LoVo (cell line): ENCODE measurements around the gene TDRD5.

Experiments used
- DNase-seq: peaks from one replicate; pipeline ENCODE4 v3.0.0-alpha.2; 2016; ENCODE audit warnings: low spot score

TDRD5 gene, protein sequence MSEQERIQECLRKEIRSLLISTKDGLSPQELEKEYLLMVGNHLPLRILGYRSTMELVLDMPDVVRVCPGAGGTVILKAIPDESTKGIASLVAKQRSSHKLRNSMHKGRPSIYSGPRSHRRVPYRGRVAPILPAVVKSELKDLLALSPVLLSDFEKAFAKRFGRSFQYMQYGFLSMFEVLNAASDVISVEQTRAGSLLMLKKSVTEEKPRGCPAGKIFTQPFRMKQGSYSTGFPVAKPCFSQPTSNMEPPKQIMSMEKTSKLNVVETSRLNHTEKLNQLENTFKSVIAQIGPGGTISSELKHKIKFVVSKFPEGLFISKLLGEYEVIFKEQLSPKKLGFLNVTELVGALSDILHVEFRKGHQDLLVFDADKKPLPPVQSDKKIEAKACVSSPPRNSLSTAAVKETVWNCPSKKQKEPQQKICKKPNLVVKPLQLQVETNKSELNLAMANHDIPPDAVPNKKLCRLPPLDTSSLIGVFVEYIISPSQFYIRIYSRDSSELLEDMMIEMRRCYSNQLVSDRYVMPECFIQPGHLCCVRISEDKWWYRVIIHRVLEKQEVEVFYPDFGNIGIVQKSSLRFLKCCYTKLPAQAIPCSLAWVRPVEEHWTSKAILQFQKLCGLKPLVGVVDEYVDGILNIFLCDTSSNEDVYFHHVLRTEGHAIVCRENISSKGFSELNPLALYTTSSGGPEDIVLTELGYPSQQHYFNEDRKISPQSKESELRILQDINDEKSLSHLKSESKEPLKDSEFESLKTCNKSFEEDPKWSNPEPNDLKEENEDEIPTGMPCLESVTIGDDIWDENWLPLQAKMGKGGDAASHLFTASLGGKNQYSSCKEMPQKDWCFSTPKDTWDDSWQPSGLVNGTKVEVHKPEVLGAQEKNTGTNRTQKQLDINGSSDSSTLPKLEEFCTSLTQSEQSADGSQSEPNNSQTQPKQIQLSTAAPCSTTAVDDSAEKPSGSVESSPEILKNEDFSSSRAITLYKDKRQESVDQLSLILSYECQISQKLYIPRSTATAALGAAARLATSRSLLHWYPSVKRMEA

DNA sequence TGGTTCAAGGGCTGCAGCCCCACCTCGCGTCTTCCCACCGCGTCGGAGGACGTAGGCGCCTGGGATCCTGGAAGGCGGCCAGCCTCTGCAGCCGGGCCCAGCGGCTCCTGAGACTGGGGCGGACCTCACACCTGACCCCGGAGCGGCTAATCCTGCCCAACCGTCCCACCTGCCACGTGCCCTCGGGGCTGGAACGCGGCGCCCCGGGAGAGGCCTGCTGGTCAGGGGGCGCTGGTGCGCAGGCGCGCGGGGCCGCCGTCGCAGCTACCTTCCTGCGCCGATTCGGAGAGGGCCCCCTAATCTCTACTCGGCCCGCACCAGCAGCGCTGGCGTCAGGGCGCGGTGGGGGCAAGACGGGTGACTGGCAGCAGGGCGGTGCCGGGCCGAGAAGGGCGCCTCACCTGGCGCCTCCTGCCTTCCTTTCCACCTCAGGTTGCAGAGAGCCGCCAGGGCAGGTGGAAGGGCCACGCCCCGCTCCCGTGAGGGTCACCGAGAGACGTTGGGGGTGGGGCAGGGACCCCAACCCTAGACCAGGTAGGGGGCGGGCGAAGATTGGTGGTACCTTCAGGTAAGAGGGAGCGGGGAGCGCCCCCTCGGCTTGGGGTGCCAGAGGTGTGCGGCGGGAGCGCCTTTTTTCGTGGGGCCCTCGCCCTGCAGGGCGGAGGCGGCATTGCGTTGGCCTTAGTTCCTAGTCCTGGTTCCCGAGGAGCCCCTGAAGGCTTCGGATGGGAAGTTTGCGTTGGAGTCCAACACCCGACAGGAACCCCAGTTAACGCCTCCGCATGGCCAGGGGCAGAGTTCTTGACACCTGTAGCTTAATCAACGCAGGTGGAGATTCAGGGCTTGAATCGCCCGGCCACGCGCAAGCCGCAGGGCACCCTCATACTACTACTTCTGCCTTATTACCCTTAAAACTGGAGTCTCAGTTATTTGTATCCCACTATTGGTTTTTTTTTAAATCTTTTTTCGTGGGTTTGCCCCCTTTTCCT is at the start of gene TDRD5:
Gene TDRD5, plus strand, starts transcription at position 241 of the 989 bp plus-strand sequence. CDS start 784 bp downstream, outside the sequence.
- DNase-seq: no peak

DNA sequence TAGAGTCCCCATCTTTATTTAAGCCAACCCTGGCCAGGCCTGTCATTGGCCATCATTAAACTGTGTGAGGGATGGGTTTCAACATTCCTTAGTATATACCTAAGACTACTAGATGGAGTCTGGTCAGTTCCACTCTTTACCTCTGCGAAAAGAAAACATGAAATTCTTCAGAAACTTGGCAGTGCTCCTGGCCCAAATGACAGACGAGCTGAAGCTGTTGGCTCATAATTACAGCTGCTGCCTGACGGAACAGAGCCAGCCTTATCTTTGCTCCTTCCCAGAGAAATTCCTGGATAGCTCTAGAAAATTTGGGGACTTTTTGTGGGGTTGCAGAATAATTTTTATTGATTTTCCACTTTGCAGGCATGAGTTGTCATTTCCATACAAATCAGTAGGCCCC is 46.3 kb upstream of the TDRD5 start:
- no peak for DNase-seq

DNA sequence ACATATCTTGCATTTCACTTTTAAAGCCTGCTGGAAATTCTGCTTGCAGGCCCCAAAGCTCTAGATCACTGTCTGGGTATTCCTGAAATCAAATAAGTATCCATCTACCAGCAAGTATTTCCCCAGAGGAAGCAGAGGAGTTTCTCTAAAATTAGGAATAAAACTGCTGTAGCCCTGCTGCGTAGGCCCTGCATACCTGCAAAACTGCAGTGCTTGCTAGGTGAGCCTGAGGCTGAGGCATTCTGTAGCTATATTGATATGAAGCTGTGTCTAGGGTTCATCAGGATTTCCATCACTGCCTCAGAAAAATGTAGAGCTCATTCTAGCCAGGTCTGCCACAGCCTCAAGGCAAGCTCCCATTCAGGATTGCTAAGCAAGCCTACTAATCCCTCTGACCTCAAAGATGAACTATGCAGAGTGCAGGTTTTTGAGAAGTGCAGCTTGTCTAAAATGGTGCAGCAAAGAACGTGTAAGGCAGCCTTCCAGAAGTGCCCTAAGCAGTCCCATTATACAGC is 44.6 kb upstream of the TDRD5 start:
- DNase-seq: no peak

DNA sequence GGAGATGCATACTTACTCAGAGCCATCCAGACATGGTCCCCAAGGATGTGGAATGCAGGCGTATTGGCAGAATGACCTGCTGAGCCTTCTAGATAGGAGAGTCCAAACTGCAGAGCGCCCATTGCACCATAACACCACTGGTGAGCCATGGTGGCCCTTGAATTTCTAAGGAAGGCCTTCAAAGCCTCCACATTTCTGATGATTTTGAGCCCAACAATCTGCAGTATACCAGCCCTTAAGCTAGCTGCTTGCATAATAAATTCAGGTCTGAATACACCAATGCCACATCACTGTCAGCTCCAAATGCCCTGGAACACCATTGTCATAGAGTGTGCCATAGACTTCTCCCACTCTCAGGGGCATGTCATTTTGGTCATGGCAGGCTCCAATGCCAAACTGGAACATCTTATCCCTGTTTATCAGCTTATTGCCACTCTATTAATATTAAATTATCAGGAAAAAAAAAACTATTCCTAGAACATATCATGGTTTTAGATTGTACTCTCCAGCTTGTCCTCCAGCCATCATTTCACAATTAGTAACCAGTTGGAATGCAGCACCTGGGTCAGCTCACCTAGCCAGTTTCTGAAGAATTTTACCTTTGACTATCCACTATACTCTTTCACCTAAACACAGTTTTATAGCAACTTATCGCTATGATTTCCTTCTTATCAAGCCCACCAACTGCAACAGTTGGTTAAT is 42.8 kb upstream of the TDRD5 start:
- no peak for DNase-seq

DNA sequence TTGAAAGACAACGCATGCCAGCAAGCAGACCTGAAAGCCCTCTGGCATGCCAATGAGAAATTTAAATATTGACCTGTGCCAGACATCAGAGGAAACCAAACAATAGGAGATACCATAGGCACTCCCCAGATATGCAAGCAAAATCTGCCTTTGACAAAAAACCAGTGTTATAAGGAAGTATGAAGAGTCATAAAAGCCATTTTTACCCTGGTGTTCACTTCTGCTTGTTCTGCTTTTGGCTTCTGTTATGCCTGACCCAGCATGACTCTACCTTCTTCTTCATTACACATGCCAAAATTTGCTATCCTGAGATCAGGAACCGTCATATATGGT is 42.3 kb upstream of the TDRD5 start:
- no peak for DNase-seq

DNA sequence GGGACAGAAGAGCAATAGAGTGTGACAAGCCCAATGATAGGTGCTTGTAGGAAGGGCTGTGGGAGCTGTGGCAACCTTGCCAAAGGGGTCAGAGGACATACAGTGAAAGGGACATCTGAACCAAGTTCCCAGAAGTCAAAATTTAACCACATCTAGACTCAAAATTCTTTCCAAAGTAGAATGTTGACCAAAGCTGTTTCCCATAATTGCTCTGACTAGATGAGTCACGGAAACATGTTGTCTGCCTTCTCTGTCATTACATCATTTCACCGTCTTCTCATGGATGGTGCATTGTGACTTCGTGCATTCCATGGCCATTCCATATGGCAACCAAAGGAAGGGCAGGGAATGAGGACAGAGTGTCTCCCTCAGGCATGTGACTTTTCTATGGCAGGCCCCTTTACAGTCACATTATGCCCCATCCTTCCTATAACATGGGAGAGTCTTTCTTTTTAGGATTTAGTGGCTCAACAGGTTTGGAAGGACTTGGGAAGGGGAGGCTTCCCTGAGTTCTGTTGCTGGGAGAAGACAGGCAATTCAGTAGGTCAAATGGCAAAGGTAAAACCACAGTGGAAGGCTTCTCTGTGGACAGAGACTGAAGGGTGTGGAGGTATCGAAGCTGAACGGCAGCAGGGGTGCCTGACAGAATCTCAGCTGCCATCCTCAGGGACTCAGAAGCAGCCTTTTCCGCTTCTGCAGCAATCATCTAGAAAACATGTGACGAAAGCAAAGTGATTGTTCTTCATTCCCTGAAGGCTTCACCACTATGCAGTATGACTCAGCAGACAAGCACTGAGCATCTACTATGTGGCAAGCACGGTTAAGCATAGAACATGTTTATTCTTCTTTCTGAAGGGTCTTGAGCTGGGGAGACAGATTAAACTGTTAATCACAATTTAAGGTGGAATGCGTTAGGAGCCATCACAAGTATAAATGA is 40.6 kb upstream of the TDRD5 start:
- DNase-seq: no peak

DNA sequence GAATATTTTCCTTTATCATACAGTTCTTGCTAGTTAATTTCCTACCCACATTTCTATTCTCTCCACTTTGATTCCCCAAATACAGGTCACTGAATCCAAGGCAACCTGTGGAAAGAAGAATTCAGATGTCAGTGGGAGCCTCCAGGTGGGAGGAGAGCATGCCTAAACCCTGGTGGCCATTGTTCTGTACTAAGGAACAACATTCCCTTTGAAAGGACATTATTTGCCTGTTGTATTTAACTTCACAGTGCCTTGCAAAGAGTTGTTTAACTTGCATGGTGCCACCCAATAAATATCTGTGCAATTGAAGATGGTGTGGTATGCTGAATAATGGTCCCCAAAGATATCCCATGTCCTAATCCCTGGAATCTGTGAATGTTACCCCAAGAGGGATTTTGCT is 37.2 kb upstream of the TDRD5 start:
- no peak for DNase-seq

DNA sequence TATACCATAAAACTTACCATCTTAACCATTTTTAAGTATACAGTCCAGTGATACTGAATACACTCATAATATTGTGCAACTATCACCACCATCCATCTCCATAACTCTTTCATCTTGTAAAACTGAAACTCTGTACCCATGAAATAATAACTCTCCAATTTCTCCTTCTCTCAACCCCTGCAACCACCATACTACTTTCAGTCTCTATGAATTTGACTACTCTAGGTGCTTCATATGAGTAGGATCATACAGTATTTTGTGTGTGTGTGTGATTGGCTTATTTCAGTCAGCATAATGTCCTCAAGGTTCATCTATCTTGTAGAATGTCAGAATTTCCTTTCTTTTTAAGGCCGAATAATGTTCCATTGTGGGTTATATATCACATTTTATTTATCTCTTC is 33.6 kb upstream of the TDRD5 start:
- no peak for DNase-seq

DNA sequence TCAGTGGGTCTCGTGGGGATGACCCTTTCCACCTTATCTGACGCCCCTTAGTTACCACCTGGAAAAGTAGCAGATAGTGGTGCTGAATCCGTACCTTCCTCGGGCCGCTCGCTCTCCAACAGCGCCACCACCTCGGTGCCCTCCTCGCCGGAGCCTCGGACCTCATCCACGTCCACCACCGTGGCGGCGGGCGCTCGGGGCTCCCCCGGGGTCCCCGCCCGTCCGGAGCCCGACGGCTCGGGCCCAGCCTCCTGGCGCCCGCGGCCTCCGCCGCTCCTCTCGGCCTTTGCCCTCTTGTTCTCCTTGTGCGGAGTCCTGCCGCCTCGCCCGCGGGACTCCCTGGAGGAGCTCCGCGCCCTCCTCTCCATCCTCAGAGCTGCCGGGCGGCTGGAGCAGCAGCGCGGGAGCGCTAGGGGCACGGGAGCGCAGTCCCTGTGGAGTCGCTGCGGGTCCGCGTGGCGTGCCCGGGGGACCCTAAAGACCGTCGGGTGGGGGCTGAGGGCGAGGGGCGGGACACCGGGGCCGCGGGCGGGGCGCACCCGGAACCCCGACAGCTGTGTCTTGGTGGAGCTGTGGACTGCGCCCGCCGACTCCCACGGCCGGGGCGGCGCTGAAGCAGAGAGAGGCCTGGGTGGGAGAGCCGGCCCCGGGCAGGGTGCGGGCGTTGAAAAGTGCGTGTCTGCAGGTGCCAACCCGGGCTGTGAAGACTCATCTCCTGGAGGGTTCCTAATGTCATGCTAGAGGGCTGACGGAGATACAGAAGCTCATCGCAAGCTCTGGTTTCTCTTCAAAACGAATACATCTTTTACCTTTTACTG is 15.9 kb upstream of the TDRD5 start, which contains the start of gene NPHS2:
Gene NPHS2, minus strand, starts transcription at position 452 of the 818 bp plus-strand sequence. Its CDS starts 84 bp downstream, at position 368.
- DNase-seq: no peak

DNA sequence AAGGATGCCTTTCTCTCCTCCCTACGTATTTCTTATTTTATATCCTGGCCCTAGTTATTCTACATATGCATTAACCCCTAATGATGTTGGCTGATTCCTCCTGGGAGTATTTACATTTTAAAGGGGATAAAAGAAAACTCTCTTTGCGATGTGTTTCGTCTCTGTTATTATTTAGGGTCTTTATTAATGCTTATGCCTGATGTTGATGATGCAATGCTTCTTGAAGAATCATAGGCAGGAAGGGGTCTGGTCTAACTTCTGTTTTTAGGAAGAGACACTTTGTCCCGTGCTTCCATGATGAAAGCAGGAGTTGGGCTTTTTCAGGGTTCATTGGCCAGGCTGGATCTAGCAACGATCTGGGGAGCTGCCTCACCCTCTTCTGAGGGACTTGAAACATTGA is 15.1 kb upstream of the TDRD5 start:
- DNase-seq: no peak

DNA sequence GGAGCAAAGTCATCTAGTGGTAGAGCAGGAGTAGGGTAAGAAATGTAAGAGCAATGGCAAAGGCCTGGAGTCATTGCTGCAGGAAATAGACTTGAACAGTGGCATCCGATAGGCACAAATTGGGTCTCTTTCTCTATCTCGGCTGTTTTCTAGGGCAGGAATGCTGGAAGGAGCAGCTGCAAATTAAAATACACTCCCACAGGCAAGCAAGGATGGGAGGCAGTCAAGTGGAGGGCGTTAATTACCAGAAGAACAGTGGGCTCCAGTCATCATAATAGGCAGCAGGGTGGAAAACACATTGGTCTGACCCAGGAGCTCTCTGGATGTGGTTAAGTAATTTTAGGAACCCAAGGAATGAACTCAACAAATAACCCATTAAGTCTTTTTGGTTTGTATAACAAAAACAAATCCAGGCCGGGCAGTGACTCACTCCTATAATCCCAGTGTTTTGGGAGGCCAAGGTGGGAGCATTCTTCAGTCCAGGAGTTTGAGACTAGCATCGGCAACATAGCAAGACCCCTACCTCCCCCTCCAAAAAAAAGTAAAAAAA is 7.8 kb upstream of the TDRD5 start:
- no peak for DNase-seq

DNA sequence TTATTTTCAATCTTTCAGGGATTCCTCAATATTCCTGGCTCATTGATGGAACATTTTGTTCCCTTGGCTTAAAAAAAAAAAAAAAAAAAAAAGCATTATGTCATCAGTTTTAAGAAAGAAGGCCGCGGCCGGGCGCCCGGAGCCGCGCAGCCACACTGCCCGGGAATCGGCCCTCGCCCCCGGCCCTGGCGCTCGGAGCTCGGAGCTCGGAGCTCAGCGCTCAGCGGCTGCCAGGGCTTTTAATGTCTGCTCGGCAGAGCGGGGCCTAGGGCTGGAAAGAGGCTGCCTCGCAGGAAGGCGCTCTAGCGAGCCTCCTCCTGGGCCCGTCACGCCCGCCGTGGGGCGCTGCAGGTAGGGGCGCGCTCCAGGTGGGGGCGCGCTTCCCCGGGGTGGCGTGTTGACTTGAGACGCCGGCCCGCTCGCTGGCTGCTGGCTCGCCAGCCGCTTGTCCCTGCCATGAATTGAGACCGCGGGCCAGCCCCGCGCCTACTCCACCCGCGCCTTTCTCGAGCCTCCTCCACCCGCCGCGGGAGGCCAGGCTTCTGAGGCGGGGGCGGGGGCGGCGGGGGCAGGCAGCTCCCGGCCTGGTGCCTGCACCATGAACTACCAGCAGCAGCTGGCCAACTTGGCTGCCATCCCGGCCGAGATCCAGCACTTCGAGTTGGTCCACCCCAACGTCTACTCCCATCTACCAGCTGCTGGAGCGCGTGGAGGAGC is 5.4 kb upstream of the TDRD5 start:
- DNase-seq: no peak

DNA sequence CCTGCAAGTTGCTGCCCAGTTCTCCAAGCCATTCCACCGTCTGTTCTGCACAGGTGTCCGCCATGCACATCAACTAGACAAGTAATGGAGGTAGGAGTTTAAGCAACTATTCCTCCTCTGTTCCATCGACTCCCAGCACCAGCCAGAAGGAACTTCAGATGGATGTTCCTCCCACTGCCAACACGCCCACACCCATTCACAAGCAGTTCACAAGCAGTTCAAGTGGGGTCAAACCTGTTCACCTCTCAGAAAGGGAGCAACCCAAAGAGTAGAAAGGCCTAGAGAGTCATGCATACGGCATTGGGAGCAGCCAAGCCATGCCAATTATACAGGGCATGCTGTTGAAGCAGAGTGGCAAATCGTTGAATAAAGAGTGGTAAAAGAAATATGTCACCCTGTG is 4.3 kb upstream of the TDRD5 start:
- DNase-seq: no peak

DNA sequence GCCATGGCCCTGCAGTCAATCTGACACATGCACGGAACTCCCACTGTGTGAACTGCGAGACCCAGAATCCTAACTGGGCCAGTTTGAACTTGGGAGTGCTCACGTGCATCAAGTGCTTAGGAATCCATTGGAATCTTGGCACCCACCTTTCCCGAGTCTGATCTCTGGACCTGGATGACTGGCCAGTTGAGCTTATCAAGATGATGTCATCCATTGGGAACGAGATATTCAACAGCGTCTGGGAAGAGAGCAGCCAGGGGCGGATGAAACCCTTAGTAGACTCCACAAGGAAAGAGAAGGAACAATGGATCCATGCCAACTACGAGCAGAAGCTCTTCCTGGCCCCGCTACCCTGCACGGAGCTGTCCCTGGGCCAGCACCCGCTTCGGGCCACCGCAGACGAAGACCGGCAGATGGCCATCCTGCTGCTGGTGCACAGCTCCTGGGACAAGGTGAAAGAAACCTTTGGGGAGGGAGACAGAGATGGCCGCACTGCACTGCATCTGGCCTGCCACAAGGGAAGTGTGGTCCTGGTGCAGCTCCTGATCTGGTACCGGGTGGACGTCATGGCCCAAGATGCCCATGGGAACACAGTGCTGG is 3.1 kb upstream of the TDRD5 start:
- no peak for DNase-seq

DNA sequence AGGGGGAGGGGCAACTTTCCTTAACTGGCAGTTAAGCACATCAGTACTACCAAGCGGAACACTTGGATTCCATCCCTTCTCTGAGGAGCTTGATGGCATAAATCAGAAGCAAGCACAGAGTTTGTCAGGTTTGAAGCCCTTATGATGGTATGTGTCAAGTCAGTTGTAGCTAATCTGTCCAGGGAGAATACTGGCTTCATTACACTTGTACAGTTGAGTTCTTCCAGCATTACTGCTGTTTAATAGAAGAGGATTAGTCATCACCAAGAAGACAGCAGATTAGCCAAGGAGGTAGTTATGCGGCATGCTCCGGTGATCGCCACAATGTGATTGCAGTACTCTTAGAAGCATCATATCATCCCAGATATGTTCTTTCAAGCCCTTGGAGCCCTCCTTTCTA is 2.1 kb upstream of the TDRD5 start:
- no peak for DNase-seq

DNA sequence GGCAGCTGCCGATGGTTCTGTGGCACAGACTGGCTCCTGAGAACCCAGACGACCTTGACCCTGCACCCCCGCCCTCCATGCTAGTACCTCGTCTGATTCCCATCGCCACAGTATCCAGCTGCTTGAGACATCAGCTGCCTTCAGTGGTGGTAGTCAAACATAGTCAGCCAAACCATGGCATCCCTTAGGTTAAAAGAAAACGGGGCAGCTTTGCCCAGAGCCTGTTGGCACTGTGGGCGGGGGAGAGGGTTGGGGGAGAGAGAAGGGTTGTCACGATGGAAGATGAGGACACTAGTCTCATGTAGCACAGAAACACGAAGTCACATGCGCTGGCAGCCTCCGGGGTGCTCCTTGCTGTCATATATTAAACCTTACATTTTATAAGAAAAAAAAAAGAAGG is 961 bp upstream of the TDRD5 start:
- no peak for DNase-seq

DNA sequence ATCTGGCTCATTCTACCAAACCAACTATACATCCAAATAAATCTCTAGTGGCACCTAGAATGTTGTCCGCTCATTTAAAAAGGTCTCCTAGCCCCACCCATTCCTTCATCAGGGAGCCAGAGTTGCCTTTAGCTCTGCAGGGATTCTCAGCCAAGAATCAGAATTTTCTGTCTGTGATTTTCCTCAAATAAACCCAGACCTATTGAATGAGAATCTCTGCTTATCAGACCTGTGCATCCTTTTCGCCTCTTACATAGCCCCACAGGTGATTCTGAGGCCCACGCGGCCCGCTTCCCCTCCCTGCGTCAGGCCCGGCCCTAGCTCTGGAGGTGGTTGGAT is 410 bp upstream of the TDRD5 start:
- DNase-seq: no peak

DNA sequence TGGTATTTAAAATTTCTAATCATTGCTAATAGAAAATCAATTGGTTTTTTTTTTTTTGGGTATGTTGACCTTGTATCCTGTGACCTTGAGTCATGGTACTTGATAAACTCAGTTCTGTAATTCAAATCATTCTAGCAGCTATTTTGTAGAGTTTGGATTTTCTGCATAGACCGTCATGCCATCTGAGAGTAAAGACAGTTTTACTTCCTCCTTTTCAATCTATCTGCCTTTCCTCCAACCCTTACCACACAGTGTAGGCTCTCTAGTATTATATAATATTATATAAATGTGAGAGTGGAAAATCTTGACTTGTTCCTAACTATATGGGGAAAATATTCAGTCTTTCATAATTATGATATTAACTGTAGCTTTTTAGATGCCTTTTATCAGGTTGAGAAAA is 7.0 kb downstream of the TDRD5 start:
- DNase-seq: no peak
